COLO668 (cell line): ENCODE results near the gene HPGDS.
"Not testable (repeated sequence)": the region's sequence is repeated elsewhere in the genome, so short reads cannot be mapped to it uniquely, and the experiment has no call there.

ENCODE experiments used
- DNase-seq: peaks from one replicate; lab custom pipeline; 2025; ENCODE audit not compliant: unreplicated experiment; lab: John Stamatoyannopoulos, UW

HPGDS gene

DNA sequence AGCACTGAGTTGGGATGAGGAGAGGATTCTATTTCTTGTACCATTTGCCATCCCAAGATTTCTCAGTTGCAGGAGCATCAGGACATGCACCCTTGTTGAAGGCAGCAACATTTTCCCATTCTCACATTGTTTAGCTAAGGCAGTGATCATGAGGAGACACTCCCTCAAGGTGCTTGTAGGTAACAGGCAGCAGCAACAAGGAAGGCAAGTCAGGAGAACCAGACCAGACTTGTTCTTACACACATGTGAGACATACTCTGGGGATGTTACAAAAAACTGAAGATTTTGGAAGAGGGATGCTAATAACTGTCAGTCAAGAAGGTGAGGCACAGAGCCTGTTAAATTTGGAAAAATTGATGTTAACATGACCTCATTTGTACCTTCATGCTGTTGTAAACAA is 15.5 kb upstream of the HPGDS start:
- DNase-seq, result no peak

DNA sequence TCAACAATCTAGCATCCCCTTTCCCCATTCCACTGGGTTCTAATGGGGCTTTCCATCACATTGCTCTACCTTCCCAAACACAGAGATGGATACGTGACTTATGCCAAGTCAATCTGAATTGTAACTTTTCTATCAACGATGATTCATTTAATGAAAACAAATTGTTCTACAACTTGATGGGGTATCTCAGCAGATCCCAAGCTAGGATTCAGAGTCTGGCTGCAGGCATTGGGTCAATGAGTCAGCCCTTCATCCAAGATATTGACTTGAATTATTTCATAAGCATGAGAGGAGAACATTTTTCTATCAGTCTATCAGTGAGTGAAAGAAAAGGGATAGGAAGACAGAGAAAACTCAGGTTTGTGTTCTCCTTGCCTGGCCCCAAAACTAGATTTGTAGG is 15.0 kb upstream of the HPGDS start:
- no peak for DNase-seq

DNA sequence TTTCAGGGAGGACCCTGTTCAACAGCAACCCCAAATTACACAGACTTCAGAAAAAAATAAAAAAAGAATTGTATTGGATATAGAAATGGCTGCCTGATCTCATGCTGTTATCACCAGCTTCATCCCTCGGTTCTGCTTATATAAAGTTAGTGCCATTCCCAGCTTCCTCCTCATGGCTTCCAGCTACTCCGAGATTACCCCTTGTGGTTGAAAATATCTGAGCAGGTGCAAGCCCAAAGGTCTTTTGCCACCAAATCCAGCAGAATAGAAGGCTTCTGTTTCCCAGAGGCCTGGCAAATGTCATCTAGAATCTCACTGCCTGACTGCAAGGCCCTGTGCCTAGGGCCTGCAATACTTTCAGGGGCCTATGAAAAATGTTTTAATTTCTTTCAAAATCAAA is 13.8 kb upstream of the HPGDS start:
- no peak for DNase-seq

GRCh38 chr4:94354474-94354896 is 11.8 kb upstream of the HPGDS start:
- no peak for DNase-seq

- DNase-seq, result no peak
These were observed 10.4 kb upstream of the HPGDS start for GRCh38 chr4:94352996-94353395.

DNA sequence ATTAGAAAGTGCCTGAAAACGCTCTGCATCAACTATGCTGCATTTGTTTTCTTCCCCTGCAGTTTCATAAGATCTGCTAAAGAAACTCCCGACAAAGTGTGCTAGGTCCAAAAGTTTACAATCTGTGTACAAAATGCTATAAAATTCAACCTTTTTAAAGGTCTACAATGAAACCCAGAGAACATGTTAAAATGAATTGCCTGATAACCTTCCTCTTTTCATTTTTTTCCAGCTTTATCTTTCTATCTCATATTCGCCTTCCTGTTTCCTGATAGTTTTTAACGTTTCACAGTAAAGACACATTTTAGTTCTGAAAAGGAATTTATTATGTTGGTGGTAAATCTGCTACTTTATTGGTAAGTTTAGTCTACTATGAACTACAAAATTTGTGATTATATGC is 9.5 kb upstream of the HPGDS start:
- no peak for DNase-seq

DNA sequence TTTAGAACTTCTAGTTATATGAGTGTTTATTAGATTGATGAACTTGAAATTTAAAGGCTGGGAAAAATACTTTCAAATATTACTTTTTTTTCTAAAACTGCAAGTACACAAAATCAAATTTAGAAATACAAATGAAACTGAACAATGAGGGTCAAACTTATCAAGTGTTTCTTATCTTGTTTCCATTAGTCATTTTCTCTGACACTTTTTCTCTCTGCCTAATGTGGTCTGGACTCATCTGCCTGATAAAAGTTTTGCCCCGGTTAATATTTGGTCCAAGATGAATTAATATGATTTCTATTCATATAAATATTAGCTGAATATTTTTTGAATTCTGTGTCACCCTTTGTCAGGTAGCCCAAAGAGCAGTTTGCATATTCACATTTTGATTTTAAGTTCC is 8.7 kb upstream of the HPGDS start:
- DNase-seq, result no peak

- DNase-seq, result no peak
These were observed 7.5 kb upstream of the HPGDS start for GRCh38 chr4:94350095-94350494.

- DNase-seq, result no peak
These were observed 6.6 kb upstream of the HPGDS start for GRCh38 chr4:94349193-94349592.

DNA sequence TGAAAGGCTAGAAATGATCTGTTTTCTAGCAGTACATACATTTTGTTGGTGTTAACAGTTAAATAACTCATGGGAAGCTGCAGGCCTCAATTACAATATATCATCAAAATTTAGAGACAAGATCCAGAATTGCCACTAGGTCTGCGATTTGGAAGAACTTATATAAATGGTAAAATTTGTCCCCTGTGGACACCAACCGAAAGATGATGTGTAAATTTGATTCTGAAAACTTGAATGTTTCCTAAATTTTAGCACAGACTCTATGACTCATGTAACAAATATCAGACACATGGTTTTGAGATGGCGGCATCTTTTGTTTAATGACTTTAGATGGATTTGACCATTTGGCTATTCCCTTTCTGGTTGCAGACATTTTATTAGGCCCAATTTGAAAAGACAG is 6.0 kb upstream of the HPGDS start:
- no peak for DNase-seq

DNA sequence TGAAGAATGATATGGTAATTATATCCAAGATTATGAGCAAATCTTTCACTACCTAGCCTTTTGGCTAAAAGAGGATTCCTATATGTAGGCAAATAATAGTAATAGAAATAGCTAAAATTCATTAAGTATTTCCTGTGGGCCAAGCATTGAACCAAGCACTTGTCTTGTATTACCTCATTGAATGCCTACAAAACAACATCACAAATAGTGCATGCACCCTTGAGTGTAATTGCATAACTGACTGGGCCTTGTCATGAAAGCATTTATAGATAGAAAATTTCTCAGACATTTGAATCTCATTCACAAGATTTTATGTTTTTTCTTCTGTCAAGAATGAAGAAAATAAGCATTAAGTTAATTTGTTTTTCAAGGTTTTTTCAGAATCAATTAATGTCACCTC is 3.9 kb upstream of the HPGDS start:
- no peak for DNase-seq

GRCh38 chr4:94345969-94346368 is 3.3 kb upstream of the HPGDS start:
- no peak for DNase-seq

GRCh38 chr4:94345266-94345665 is 2.6 kb upstream of the HPGDS start:
- DNase-seq, result no peak

DNA sequence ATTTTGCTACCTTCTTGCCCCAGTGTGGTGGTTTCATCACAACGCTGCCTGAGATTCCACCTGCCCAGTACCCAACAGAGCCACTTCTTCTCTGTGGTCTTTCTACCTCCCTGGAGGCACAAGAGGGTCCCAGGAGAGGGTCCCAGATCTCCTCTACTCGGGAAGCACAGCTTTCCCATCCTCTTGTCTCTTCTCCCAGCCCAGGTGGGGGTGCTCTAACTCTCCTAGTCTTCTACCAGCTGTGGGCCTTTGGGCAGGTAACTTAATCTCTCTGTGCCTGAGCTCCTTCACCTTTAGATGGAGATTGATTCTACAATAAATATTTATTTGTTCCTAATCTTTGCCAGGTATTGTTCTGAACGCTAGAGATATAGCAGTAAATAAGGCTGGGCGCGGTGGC is 1.8 kb upstream of the HPGDS start:
- DNase-seq, result no peak

DNA sequence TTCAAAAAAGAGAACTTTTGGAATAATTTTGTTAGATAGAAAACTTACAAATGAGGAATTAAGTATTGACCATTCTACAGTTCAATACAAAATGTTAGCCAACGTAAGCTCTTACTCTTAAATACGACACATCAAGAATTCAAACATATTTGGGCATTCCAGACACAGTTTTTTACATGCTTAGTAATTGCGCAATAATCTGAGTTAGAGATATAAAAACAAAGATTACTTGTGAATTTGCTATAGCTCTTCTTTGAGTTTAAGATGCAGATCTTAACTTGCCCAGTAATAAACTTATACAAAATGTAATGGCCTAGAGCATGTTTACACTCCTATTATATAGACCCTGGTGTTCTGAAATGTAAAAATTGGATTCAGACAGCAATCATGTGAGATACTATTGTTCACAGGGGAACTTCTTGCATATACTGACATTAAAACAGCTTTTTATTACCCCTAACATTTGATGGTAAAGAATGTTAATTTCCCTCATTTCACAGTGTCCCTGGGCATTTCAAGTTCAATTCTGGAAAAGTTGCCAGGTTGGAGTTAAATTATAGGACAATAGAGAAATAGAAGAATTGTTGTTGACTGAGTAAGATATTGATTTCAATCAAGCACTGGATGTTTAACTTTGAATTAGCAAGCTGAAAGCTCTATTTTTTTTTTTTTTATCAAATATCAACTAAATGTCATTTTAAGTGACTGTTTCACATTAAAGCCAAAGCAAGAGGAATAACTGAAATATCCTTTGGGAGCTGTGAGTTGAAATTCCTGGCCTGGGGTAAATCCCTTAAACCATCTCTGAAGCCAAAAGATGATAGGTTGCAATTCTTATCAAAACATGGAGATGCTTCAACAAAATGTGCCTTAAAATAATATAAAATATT is 910 bp downstream of the HPGDS start:
- no peak for DNase-seq

DNA sequence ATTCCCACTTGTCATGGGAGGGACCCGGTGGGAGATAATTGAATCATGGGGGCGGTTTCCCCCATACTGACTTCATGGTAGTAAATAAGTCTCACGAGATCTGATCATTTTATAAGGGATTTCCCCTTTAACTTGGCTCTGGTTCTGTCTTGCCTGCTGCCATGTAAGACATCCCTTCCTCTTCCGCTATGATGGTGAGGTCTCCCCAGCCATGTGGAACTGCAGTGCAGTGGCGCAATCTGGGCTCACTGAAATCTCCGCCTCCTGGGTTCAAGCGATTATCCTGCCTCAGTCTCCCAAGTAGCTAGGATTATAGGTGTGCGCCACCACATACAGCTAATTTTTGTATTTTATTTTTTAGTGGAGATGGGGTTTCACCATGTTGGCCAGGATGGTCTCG is 2.9 kb downstream of the HPGDS start:
- no peak for DNase-seq

GRCh38 chr4:94338681-94339351 is 3.8 kb downstream of the HPGDS start:
- DNase-seq, result no peak

DNA sequence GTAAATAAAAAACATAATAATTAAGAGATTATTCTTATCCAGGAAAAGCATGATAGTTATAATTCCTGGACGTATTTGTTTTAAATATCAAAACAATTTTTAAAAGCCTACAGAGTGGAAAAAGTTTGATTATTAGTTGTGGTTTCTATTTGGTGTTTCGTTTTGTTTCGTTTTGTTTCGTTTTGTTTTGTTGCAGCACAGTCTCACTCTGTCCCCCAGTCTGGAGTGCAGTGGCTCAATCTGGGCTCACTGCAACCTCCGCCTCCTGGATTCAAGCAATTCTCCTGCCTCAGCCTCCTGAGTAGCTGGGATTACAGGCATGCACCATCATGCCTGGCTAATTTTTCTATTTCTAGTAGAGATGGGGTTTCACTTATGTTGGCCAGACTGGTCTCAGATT is 5.8 kb downstream of the HPGDS start:
- not testable (repeated sequence) for DNase-seq

GRCh38 chr4:94336303-94336702 is 6.3 kb downstream of the HPGDS start:
- no peak for DNase-seq

- no peak for DNase-seq
These were observed 7.7 kb downstream of the HPGDS start for GRCh38 chr4:94334962-94335361.

GRCh38 chr4:94334476-94334875 is 8.2 kb downstream of the HPGDS start:
- DNase-seq, result no peak

- DNase-seq, result no peak
These were observed 8.8 kb downstream of the HPGDS start for GRCh38 chr4:94333866-94334265.
